ENCODE data around the gene KAZN.

- TF ChIP-seq NFE2L2 (conservative IDR thresholded peaks at IDR 0.05; ENCODE audit: low read length) (no peak), POLR2AphosphoS2 (conservative IDR thresholded peaks at IDR 0.05; ENCODE audit: low read length) (no peak), POLR2A (IDR thresholded peaks at IDR 0.05; ENCODE audit: low read length) (no peak)
These were observed 7.9 kb upstream of the KAZN start for GRCh38 chr1:14590411-14591180.

Measured in A549 (cell line).